Measurements from ENCODE around the gene HOXD4.

Gene HOXD4

GRCh38 chr2:176151442-176152287 is at the start of gene HOXD4:
TSS of gene HOXD4 (plus strand) at chr2:176151550. CDS start at chr2:176151634, 84 bp downstream.
- in situ Hi-C loops (cut with HindIII; ENCODE audit: low pct_ligation_motif_present, low pct_unique_long_range_greater_than_20kb, low sequenced_read_pairs): no loop called here
- peak; percentile 68 for DNase-seq

- in situ Hi-C loops (cut with HindIII; ENCODE audit: low pct_ligation_motif_present, low pct_unique_long_range_greater_than_20kb, low sequenced_read_pairs): no loop called here
- DNase-seq: no peak
These were observed 49.5 kb upstream of the HOXD4 start for GRCh38 chr2:176101842-176102241.

- no peak for DNase-seq
- in situ Hi-C loops (cut with HindIII; ENCODE audit: low pct_ligation_motif_present, low pct_unique_long_range_greater_than_20kb, low sequenced_read_pairs): no loop called here
These were observed 49.0 kb upstream of the HOXD4 start for GRCh38 chr2:176102309-176102866.

- in situ Hi-C loops (cut with HindIII; ENCODE audit: low pct_ligation_motif_present, low pct_unique_long_range_greater_than_20kb, low sequenced_read_pairs): no loop called here
These were observed 48.2 kb upstream of the HOXD4 start for GRCh38 chr2:176103194-176103593.

DNA sequence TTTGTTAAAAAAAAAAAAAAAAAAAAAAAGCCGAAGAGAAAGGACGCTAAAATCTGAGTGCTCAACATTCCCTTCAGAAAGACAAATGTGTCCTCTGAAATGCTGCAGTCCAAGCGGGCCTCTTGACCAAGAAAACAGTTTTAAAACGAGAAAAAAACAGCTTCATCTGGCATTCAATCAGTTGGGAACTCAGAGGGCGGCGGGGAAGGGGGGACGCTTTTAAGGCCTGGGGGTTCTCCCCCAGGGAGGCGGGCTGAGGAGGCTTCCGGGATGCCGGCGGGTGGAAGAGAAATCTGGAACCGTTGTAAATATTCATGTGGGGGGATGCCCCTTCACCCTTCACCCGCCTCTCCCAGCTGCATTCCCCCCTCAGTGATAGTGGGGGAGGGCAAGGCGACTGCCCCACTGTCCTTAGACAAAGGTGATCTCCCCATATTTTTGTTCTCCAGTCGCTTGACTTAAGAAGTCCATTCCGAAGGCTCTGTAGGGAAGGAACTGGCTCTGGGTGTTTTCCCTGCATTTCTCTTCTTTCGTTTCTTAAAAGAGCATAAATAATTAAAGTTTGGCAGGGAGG is 47.5 kb upstream of the HOXD4 start:
- no peak for DNase-seq
- in situ Hi-C loops (cut with HindIII; ENCODE audit: low pct_ligation_motif_present, low pct_unique_long_range_greater_than_20kb, low sequenced_read_pairs): no loop called here

More at GRCh38 chr2:176103194-176103593, 48.2 kb upstream of the HOXD4 start:
- DNase-seq: no peak

DNA sequence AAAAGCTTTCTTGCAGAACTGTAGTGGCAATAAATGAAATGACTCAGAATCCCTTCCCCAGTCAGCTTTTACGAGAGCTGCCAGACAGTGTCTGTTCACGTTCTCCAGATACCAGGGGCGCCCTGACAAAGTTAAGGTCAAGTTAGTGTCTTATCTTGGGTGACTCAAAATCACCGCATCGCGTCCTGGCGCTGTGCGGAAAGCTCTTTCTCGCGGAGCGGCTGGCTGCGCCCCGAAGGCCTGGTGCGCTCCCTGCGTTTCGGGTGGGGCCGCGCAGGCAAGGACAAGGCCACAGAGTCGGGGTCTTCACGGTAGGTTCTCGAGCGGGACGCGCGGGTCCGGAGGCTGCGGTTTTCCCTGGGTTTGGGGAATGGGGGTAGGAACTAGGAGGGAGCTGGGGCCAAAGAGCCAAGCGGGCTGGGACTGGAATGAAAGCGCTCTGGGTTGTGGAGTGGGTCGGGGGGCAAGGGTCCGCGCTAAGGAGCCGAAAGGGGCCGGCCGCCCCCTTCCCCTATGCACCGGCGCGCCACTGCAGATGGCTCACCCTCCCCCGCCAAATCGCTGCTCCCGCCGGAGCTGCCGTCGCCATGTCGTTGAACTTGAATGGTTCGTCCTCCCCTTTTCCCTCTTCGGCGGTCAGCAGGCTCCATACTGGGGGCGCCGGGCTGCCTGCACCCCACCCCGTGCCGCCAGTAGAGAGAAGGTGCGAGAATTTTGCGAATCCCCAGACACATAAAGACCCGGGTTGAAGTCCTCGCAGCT is 46.9 kb upstream of the HOXD4 start:
- DNase-seq: peak; percentile 93
- in situ Hi-C loops (cut with HindIII; ENCODE audit: low pct_ligation_motif_present, low pct_unique_long_range_greater_than_20kb, low sequenced_read_pairs): no loop called here

- DNase-seq: no peak
- in situ Hi-C loops (cut with HindIII; ENCODE audit: low pct_ligation_motif_present, low pct_unique_long_range_greater_than_20kb, low sequenced_read_pairs): no loop called here
These were observed 46.1 kb upstream of the HOXD4 start for GRCh38 chr2:176105078-176105729.

GRCh38 chr2:176105730-176106580 is 45.4 kb upstream of the HOXD4 start:
- DNase-seq: no peak
- in situ Hi-C loops (cut with HindIII; ENCODE audit: low pct_ligation_motif_present, low pct_unique_long_range_greater_than_20kb, low sequenced_read_pairs): no loop called here

DNA sequence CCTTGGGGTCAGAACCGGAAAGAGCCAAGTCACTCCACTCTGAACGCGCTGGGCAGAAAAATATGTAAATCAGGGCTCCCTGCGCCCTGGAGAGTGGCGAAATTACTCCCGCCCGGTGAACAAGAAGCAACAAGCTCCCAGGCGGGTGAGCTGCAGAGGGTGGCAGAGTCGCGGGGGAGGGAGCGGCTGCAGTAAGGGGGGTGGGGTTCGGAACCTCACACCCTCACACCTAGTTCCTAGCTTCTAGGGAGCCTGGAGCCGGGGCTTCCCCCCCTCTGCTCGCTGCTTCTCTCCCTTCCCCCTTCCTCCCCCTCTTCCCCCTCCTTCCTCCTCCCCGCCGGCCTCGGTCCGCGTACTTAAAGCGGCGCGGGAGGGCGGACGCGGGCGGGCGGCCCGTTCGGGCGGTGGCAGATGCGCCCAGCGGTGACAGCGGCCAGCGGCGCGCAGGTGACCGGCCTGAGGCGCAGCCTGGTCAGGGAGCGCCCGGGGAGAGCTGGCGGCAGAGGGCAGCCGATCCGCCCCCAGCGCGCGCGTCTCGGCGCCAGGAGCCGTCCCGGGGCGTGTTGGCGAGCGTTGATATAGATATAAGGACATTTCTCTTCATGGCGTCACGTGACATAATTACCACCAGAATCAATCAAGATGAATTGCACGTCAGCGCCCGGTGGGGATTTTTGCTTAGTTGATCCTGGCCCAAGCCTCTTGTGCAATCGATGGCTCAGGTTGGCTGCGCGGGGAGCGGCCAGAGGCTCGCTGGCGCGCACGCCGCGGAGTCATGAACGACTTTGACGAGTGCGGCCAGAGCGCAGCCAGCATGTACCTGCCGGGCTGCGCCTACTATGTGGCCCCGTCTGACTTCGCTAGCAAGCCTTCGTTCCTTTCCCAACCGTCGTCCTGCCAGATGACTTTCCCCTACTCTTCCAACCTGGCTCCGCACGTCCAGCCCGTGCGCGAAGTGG is 44.5 kb upstream of the HOXD4 start, which contains the start of gene HOXD11:
TSS of gene HOXD11 (plus strand) at position 700 of the 959 bp plus-strand sequence. CDS start at position 776, 76 bp downstream.
- in situ Hi-C loops (cut with HindIII; ENCODE audit: low pct_ligation_motif_present, low pct_unique_long_range_greater_than_20kb, low sequenced_read_pairs): no loop called here
- DNase-seq: peak; percentile 67

- no peak for DNase-seq
- in situ Hi-C loops (cut with HindIII; ENCODE audit: low pct_ligation_motif_present, low pct_unique_long_range_greater_than_20kb, low sequenced_read_pairs): no loop called here
These were observed 43.6 kb upstream of the HOXD4 start for GRCh38 chr2:176107731-176108181.

DNA sequence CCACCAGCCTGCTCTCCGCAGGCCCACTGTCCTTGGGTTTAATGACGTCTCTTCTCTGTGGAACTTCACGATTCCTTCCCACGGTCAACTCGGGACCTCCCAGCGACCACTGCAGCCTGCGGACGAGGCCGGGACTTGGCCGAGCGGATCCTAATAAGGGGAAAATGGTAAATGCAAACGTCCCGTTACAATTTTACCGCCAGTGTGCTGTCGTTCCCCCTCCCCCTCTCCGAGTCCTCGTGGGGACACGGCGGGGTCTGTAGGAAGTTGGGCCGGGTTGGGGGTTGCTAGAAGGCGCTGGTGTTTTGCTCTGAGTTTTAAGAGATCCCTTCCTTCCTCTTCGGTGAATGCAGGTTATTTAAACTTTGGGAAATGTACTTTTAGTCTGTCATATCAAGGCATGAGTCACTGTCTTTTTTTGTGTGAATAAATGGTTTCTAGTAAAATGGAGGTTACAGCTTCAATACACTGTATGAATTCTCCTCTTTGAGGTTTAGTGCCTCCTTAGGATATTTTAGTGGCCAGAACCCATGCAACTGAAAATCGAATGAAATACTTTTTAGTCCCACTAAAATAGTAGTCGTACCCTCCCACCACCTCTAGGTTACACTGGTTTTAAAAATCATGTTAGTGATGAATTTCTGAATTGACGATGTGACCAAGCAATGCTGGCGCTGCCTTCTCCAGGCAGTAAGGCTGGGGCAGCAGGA is 42.0 kb upstream of the HOXD4 start:
- in situ Hi-C loops (cut with HindIII; ENCODE audit: low pct_ligation_motif_present, low pct_unique_long_range_greater_than_20kb, low sequenced_read_pairs): no loop called here
- no peak for DNase-seq

DNA sequence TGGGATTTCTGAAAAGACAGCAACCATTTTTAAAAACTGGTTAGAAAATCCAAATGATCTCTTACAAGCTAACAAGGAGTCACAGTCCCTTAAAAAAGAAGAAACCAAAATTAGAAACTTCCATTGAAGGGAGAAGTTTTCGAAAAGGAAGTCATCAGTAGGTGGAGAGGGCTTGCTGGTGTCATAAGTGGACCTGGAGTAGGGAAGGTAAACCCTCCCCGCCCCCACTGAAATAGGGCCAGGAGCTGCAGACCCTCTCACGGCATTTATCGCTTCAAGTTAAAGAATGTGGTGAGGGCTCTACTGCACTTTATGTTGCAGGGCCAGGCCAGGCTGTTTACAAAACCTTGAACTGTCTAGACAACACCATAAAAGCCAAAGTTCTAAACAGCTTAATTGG is 41.4 kb upstream of the HOXD4 start:
- DNase-seq: no peak
- in situ Hi-C loops (cut with HindIII; ENCODE audit: low pct_ligation_motif_present, low pct_unique_long_range_greater_than_20kb, low sequenced_read_pairs): no loop called here

DNA sequence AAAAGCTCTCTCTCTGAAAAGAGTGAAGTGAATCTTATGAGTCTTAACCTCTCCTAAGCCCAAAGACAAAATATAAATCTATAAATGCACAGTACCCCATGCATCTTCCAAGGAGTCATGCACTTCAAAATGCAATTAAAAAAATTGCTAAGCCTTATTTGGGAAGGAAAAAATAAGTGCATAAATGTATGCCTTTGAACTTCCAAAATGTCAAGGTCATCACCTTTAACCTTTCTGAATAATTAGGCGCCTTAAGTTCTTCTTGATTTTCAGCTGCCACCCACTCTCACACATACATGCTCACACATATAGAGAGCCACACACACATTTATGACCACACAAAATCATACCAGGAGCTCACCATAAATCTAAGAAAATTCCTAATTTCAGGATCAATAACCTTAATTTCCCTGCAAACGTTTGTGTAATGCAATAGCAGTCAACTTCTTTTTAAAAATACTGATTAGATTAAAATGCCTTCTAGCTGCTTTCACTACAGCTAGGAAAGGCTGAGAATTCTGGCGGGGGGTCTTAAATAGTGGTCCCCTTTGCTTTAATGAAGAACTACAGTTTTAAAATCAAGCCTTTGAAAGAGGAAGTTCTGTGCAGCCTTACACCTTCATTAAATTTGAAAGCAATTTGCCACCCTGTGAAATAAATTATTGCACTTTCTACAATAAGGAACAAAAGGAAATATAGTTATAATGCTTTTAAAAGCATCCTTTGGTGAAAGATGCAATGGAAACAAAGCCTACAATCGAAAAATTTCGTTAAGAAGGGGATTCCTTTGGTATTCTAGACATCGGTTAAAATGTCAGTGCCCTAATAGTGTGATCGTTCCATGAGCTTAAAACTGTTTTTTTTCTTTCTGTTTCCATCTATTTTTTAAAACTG is 40.7 kb upstream of the HOXD4 start:
- in situ Hi-C loops (cut with HindIII; ENCODE audit: low pct_ligation_motif_present, low pct_unique_long_range_greater_than_20kb, low sequenced_read_pairs): no loop called here
- no peak for DNase-seq

- DNase-seq: peak; percentile 78
- in situ Hi-C loops (cut with HindIII; ENCODE audit: low pct_ligation_motif_present, low pct_unique_long_range_greater_than_20kb, low sequenced_read_pairs): no loop called here
These were observed 40.1 kb upstream of the HOXD4 start for GRCh38 chr2:176111309-176111663.

- no peak for DNase-seq
- in situ Hi-C loops (cut with HindIII; ENCODE audit: low pct_ligation_motif_present, low pct_unique_long_range_greater_than_20kb, low sequenced_read_pairs): no loop called here
These were observed 39.4 kb upstream of the HOXD4 start for GRCh38 chr2:176111846-176112374.
